NCI-H2196 treated with DMSO at 0.1 percent for 48 hours (cell line): Measurements from ENCODE around the gene GPD1L.
"Not testable (repeated sequence)": the region's sequence is repeated elsewhere in the genome, so short reads cannot be mapped to it uniquely, and the experiment has no call there.

Experiments
- DNase-seq: peaks from one replicate; lab custom pipeline; 2025; ENCODE audit not compliant: unreplicated experiment; lab: John Stamatoyannopoulos, UW

The GPD1L gene

DNA sequence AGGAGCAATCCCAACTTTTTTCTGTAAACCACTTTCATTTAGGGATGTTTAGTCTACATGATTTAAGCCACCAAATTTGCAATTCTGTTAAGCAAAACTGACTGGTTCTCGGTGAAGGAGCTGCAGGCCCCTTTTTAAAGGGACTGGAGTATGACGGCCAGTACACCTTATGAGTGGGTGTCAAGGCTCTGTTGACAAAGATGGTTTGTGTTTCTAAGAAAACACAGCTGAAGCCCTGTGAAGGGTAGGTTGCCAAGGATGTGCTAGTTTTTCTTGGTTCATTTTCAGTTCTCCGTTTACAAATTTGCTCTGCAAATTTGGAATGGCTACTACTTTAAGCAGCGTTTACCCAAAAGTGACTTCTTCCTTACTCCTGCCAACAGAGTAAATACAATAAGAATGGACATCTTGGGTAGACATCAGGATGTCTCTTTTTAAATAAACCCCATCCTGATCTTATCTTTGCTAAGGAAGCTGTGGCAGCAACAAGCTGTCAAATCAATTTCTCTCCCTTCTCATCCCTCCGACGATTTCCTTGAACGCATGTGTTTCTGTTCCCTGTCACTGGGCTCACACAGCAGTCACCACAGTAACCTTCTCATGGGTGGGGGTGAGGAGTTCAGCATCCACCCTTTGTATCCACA, 73.8 kb downstream of the GPD1L start:
- no peak for DNase-seq

DNA sequence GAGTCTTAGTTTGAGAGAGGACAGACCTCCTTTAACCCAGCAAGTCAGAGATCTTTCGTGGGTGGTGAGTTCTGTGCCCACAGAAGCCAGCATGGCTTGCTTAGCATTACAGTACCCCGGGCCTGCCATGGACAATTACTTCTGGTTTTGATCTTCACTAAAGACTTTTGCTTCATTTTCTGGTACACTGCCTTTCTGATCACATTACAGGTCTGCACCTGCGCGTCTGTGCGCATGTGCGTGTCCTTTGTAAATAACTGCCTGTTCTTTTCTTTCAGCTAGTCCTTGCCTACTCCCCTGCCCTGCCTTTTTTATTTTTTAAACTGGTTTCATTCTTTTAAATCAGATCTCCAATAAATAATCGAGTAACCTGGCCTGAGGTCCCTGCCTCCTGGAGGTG, 74.9 kb downstream of the GPD1L start:
- no peak for DNase-seq

DNA sequence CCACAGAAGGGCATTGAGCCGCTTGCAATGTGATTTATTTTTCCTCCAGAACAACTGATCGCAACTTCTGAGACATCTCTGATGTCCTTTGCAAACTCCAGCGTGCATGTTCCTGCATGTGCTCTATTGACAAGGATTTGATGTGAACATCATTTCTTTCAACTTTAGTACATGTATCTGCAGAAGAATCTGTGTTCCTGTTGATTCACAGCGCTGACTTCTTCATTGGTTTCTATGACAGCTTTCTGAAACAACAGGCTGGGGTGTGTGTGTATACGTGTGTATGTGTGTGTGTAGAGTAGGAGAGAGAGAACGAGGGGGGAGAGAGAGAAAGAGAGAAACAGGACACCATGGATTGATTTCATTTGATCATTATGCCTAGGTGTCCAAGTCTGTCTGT, 75.4 kb downstream of the GPD1L start:
- DNase-seq, result no peak

DNA sequence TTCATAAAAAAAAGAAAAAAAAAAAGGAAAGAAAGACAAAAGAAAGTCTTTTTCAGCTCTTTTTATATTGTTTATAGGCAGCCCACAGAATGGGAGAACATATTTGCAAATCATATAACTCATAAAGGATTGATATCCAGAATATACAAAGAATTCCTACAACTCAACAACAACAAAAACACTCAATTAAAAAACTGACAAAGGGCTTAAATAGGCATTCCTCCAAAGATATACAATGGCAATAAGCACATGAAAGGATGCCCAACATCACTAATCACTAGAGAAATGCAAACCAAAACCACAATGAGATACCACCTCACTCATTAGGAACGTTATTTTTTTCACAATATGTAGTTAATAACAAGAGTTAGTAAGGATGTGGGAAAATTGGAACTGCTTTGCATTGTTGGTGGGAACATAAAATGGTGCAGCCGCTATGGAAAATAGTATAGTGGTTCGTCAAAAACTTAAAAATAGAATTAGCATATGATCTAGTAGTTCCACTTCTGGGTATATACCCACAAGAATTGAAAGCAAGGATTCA, 77.8 kb downstream of the GPD1L start:
- no peak for DNase-seq

DNA sequence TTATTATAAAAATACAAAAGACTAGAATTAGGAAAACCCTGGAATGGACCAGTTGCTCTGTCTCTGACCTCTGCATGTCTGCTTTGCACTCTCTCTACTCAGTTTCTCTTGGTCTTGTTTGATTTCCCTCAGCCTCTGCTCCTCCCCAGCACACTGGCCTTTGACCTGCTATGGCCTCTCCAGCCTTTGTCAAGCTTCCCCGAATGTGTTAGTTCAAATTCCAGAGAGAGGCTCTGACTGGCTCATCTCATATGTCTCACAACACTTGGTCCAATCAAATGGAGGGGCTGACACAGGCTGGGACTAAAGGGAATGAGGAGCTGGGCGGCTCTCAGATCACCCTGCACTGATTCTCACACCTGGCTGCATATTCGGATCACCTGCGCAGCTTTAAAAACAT, 79.7 kb downstream of the GPD1L start:
- no peak for DNase-seq

DNA sequence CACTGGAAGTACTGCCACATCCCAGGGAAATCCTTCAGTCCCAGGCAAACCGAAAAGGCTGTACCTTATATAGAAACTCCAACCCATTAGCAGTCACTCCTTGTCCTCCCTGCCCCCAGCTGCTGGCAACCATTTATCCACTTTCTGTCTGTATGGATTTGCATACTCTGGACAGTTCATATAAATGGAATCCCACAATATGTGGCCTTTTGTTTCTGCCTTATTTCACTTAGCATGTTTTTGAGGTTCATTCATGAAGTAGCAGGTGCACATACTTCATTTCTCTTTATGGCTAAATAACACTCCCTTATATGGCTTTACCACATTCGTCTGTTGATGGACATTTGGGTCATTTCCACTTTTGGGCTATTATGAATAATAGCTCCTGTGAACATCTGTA, 80.5 kb downstream of the GPD1L start:
- DNase-seq, result no peak

DNA sequence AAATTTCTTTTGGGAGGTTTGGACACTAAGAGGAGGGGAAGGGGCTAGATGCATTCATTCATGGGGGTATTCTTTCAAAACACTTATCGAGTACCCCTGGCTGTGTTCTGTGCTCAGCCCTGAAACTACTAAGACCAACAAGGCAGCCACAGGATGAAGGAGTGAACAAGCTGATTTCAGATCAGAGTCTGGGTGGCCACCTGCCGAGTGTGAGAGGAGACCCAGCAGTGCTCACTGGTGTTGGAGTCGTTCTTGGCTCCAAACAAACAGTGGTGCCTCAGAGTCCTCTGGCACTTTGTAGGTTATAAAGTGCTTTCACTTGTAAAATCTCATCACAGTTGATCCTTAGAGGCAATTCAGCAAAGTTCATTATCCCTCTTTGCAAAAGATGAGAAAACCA, 83.3 kb downstream of the GPD1L start:
- no peak for DNase-seq

DNA sequence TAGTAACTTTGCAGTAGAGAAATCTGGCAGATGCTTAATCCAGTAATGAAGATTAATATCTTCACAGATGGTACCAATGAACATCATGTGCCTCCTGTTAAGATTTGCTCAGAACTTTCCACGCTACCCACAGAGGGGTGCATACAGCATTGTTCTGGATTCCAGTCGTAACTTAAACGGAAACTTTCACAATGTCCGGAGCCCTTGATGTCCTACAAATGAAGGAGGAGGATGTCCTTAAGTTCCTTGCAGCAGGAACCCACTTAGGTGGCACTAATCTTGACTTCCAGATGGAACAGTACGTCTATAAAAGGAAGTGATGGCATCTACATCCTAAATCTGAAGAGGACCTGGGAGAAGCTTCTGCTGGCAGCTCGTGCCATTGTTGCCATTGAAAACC, 84.1 kb downstream of the GPD1L start:
- DNase-seq, result not testable (repeated sequence)

DNA sequence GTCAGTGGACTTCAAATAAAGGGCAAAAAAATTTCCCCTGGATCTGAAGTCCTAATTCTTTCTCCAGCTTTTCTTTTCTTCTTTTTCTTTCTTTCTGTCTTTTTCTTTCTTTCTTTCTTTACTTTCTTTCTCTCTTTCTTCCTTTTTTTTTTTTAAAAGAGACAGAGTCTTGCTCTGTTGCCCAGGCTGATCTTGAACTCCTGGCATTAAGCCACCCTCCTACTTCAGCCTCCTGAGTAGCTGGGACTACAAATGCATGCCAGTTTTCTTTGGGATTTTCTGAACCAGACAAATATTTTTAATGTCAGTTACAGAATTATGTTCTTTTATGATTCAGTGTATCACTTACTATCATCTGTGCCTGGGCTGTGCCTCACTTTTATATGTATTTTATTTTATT, 86.7 kb downstream of the GPD1L start:
- DNase-seq, result no peak

DNA sequence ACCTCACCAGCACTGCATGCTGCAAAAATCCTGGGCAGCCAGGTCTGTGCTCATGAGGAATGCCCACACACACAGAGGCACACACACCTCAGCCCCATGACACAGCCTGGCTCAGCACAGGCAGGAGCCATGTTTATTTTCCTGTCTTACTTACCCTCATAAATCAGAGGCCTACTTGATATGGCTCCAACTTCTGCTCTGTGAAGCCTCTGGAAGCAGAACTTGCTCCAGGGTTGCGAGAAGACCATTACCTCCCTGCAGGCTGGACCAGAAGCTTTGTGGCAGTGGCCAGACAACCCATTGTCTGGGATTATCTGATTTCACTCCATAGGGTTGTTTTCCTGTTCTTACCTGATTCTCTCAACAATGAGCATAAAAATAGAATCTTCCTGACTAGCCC, 88.2 kb downstream of the GPD1L start:
- no peak for DNase-seq

DNA sequence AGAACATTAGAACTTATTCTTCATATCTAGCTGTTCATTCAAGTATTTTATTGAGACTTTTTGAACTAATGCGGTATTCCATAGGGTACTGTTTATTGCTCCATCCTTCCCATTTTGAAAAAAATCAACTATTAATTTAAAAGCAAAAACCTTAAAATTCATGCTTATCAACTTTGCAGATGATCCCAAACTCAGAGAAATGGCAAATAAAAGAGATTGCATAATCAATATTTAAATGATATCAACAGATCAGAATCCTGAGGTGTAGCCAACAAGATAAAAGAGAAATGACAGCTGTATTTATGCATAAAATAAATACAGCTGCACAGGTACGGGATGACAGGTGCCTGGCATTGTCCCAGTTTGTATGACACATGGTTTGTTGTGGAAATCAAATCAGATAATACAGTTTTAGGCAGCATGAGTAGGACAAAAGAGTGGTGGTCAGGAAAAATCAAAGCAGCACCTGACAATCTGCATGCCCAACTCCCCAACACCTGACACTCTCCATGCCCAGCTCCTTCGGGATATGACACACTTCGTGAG, 89.6 kb downstream of the GPD1L start:
- DNase-seq, result no peak

DNA sequence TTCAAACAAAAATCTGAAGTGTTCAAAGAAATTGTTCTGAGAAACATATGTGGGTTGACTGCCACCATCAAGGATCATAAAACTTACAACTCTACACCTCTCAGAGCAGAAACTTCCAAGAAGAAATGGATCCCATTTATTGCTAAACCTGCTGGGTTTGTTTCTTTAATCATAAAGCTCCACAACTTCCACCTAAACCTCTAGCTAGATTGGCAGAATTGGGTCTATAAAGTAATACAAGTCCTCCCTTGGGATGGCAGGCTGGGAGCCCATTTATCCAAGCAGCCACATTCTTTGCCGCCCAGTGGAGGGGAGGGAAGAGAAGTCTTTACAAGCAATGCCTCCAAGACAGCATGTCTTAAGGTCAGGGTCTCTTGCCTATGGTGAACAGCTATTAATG, 91.6 kb downstream of the GPD1L start:
- no peak for DNase-seq

DNA sequence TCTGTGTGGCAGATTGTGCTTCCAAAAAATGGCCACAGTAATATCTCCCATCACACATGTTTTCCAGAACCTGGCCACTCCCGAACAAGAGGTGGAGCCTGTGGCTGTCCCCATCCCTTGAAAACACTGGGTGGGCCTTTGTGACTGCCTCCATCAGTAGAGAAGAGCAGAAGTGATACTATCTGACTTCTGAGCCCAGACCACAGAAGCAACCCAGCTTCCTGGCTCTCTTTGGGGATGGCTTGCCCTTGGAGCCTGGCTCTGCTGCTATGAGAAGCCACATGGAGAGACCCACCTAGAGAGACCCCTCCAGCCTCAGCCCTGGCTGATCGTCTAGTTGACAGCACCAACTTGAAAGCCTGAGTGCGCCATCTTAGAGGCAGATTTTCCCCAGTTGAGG, 92.3 kb downstream of the GPD1L start:
- no peak for DNase-seq

DNA sequence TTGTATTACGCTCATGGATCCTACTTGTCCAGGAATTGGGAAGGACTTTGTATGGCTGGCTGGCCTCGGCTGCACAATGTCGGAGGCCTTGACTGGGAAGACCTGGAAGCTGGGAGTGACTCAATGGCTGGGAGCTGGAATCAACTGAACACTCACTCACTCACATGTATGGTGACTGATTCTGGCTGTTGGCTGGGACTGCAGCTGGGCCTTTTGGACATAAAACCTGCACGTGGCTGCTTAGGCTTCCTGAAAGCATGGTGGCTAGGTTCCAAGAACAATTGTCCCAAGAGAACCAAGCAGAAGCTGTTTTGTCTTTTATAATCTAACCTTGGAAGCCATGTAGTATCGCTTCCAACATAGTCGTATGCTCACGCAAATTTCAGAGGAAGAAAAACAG, 94.1 kb downstream of the GPD1L start:
- no peak for DNase-seq

DNA sequence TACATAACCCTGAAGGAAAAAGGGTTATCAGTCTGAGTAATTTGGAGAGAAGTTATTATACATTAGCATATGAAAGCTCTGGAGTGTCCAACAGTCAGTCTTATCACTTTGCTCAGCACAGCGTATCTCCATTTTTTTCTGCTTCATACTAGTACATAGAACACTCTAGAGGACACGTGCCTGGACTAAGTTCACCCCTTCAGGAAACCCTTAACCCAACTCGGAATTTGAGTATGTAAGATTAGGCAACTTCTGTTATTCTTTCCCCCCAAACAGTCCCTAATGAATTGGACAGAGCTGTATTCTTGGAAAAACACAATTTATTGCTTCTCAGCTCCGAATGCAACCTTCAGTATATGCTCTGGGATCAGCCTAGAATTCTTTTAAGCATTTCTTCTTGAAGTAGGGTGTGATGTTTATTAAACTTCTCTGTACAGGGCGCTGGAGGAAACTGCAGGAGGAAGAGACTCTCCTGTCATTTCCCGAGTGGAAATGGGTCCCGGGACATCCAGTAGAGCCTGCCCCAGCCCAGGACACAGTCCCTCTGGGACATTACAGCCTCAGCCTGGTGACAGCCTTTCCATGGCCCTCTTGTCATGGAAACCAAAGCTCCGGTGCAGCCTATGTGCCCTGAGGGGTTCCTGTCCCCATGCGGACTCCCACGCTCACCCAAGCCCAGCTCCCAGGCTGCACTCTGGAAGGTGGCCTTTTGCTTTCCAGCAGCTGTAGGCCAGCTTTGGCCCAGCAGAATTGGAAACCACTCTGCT, 94.8 kb downstream of the GPD1L start:
- no peak for DNase-seq

DNA sequence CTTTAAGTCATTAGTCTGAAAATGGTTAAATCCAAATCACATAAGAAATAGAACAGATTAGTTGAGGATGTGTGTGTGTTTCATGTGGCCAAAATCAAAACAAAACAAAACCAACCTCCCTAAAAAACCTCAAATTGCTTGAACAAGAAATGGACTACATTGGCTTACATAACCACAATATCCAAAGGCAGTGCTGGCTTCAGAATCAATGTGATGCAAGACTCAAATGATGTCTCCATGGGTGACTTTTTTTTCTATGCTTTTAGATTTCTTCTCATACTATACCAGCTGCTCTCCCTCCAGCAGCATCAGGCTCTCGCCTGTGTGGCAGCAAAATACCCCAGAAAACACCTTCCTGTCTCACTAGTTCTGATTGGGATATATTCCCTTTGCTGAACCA, 96.1 kb downstream of the GPD1L start:
- no peak for DNase-seq

DNA sequence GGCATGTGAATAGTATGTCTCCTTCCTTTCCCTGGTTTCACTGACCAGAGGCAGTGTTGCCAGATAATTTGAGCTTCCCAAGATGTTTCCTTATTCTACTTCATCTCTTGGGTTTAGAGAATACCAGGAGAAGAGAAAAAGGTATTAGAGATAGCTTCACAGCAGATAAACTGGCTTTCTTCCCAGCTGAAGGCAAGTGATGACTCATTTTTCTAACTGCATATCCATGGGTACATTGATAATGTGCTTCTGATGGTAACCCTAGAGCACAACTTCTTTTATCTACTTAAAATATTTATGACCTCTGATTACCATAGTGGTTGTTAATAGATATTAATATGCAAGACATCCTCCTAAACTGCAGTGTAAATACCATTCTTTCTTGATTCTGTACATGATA, 97.4 kb downstream of the GPD1L start:
- DNase-seq, result no peak

DNA sequence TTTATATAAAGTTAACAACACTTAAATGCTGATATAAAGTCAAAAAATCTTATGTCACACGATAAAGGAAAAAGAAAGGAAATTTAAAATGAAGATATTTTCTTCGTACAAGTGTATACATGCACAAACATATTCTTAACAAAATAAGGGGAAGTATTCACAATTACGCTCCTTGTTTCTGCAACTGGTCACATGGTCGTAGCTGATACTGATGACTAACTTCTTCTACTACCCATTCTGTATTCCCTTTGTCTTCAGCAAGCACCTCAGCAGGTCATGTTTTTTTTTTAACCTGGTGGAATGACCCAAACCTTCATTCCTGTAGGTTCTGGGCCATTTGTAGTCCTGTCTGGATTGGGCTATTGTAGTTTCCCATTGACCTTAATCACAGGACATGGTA, 102.0 kb downstream of the GPD1L start:
- DNase-seq, result no peak

DNA sequence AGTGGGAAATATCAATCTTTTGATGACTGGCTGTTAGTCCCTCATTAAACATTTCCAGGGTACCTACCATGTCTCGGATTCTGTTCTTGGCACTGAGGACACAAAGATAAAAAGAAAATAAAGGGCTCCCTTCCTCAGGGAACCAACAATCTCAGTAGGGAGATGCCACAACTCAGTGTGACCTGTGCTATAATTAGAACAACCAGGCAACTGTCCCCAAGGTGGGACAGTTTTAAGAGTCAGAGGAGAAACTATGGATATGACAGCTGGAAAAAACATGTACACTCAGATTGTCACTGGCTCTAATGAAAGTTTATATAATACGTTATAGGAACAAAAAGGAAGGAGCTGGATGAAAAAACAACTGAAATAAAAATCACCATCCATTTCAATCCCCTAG, 108.8 kb downstream of the GPD1L start:
- no peak for DNase-seq

DNA sequence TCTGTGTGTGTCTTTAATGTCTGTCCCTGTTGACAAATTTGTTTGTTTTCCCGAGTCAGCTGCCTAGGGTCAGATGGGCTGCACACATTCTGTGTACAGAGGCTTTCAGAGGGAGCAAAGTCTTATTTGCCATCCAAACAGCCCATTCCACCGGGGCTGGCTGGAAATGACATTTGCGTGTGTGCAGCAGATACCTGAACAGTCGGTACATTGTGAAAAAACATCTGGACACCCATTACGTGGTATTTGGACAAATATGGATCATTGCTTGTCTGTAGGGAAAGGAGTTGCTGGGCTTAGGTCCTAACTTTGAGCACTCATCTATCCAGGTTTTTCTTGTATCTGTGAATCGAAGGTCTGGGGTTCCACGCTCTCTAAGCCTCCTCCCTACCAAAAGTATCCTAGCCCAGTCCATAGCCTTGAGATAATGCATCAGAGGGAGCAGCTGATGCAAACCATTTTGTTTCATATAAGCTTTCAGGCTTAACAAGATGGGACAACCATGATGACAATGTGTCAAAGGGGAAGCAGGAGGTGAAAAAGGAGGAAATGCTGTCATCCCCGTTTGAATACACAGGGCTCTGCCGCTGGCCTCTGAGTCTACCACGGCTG, 109.9 kb downstream of the GPD1L start:
- DNase-seq, result no peak

DNA sequence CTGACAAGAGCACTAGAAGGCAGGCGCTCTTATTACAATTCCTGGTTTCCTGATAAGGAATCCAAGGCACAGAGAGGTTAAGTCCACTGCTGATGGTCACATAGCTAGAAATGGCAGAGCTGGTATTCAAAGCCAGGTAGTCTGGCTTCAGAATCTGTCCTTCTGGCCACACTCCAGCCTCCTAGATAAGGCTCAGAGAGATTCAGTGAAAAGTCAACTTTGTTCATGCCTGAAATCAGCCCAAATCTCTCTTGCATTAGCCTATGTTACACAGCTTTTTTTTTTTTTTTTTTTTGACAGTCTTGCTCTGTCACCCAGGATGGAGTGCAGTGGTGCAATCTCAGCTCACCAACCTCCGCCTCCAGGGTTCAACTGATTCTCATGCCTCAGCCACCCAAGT, 110.9 kb downstream of the GPD1L start:
- no peak for DNase-seq
